ENCODE measurements around the gene TPCN1.

The TPCN1 gene

DNA sequence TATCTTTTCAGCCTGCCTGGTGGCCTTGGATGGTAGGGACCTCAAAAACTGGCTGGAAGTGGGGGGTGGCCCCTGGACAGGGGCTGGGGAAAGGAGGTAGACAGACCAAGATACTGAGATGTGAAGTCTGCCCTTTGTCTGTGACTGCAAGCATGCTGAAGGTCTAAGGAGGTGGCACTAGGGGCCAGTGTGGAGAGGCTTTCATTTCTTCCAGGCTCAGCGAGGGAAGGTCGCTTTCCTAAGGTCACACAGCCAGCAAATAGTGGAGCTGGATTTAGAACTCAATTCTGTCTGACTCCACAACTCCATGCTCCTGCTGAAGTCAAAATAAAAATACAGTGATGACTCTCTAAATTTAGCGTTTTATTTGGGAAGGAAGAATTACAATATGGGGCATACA is 125.8 kb downstream of the TPCN1 start:
- no peak for DNase-seq

GRCh38 chr12:113347892-113348291 is 126.6 kb downstream of the TPCN1 start:
- DNase-seq = no peak
